ENCODE measurements around the gene SV2A.

Gene SV2A, protein sequence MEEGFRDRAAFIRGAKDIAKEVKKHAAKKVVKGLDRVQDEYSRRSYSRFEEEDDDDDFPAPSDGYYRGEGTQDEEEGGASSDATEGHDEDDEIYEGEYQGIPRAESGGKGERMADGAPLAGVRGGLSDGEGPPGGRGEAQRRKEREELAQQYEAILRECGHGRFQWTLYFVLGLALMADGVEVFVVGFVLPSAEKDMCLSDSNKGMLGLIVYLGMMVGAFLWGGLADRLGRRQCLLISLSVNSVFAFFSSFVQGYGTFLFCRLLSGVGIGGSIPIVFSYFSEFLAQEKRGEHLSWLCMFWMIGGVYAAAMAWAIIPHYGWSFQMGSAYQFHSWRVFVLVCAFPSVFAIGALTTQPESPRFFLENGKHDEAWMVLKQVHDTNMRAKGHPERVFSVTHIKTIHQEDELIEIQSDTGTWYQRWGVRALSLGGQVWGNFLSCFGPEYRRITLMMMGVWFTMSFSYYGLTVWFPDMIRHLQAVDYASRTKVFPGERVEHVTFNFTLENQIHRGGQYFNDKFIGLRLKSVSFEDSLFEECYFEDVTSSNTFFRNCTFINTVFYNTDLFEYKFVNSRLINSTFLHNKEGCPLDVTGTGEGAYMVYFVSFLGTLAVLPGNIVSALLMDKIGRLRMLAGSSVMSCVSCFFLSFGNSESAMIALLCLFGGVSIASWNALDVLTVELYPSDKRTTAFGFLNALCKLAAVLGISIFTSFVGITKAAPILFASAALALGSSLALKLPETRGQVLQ

DNA sequence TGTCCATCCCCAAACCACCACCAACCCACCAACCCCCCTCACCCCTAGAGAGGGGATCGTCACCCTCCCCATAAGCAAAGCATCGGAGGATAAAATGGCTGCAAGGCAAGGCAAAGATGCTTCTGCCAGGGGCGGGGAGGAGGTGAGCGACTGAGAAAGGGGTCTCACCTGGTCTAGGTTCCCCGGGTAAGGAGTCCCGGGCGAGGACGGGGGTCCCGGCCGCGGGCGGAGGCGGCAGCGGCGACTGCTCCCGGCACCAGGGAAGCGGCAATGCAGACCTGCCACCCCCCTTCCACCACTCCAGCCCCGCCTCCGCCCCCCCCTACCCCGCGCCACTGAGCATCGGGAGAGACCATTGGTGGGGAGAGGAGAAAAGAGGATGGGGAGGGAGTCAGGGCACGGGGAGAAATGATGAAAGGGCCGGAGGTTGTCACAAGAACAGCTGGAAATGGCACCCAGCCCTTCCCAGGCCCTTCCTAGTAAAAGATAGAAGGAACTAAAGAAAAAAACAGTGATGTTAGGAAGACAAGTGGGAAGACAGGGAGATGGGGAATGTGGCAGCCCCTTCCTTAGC lies at the start of gene SV2A:
Gene SV2A, minus strand, starts transcription at position 274 of the 574 bp plus-strand sequence. CDS start 4,004 bp downstream, outside the sequence.
- H3K27ac ChIP-seq, result no peak within 1 kb of the TSS
- DNase-seq (ENCODE audit: low spot score), result no peak
- TF ChIP-seq, protein P1, sequence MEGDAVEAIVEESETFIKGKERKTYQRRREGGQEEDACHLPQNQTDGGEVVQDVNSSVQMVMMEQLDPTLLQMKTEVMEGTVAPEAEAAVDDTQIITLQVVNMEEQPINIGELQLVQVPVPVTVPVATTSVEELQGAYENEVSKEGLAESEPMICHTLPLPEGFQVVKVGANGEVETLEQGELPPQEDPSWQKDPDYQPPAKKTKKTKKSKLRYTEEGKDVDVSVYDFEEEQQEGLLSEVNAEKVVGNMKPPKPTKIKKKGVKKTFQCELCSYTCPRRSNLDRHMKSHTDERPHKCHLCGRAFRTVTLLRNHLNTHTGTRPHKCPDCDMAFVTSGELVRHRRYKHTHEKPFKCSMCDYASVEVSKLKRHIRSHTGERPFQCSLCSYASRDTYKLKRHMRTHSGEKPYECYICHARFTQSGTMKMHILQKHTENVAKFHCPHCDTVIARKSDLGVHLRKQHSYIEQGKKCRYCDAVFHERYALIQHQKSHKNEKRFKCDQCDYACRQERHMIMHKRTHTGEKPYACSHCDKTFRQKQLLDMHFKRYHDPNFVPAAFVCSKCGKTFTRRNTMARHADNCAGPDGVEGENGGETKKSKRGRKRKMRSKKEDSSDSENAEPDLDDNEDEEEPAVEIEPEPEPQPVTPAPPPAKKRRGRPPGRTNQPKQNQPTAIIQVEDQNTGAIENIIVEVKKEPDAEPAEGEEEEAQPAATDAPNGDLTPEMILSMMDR (conservative IDR thresholded peaks at IDR 0.05; ENCODE audit: low read depth), result no peak
- ChIA-PET POLR2A (ENCODE audit: low non-redundant PET) (no interaction called here), CTCF (interaction anchor here (0.6 kb wide), 1 partner anchor 130 kb away, joined by 3 read pairs; no protein-coding TSS in a partner anchor)

DNA sequence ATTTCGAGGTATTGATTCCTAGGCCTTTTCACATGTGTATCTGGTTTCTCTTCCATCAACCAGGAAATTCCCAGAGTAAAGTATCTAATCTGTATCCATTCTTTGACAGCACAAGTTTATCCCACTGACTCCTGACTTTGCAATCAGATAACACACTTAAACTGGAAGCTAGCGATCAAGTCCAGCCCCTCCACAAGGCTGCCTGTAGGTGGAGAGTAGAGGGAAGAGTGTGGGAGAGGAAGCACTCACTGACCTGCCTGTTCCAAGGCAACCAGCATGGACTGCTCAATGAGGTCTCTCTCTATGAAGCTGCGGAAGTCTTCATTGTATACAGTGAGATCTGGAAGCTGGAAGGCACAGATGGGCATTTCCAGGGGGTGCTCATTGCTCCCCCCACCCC lies 49.4 kb upstream of the SV2A start:
- no peak overlapping the region for H3K27ac ChIP-seq
- no peak for DNase-seq (ENCODE audit: low spot score)
- ChIA-PET CTCF (interaction anchor here (0.7 kb wide), 1 partner anchor 44 kb away, joined by 6 read pairs; no protein-coding TSS in a partner anchor), POLR2A (ENCODE audit: low non-redundant PET) (no interaction called here)
- TF ChIP-seq, protein P1 (conservative IDR thresholded peaks at IDR 0.05; ENCODE audit: low read depth), result no peak

DNA sequence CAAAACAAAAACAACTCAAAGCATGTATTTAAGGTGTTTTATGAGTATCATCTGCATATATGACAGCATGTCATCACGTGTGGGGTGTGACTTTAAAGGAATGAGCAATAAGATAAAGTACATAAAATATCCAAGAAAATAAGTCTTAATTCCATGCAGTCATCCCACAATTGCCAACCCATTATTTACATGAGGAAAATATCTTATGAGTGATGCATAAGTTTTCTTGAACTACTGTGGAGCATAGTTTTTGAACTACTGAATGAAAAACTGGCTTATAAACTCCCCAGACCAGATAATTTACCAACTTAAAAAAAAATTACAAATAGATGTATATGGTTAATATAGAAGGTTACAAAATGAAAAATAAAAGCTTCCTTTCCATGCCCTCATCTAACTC lies 48.8 kb upstream of the SV2A start:
- H3K27ac ChIP-seq, result no peak overlapping the region
- no peak for DNase-seq (ENCODE audit: low spot score)
- ChIA-PET POLR2A (ENCODE audit: low non-redundant PET) (no interaction called here), CTCF (no interaction called here)
- TF ChIP-seq, protein P1 (conservative IDR thresholded peaks at IDR 0.05; ENCODE audit: low read depth), result no peak

DNA sequence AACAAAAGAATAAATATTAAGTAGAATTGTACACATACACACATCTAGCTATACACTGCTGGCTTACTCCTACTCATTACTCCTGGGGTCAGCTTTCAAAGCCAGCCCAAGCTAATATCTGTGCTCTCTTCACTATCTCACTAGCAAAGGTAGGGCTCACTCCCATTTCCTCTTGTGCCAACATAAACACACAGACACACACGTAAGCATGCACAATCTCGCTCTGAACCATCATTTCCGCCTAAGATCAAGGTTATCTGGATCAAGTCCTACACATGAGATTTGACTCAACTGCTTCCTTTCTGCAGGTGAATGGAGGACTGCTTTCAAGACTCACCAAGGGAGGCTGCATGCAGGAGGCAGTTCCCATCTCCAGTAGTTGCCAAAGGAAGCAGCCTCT lies 47.8 kb upstream of the SV2A start:
- DNase-seq (ENCODE audit: low spot score), result no peak
- CTCF ChIA-PET, result interaction anchor here (0.6 kb wide), 1 partner anchor 34 kb away, joined by 4 read pairs; no protein-coding TSS in a partner anchor
- TF ChIP-seq, protein P1 (conservative IDR thresholded peaks at IDR 0.05; ENCODE audit: low read depth), result no peak
- POLR2A ChIA-PET (ENCODE audit: low non-redundant PET), result no interaction called here
- H3K27ac ChIP-seq, result no peak overlapping the region

DNA sequence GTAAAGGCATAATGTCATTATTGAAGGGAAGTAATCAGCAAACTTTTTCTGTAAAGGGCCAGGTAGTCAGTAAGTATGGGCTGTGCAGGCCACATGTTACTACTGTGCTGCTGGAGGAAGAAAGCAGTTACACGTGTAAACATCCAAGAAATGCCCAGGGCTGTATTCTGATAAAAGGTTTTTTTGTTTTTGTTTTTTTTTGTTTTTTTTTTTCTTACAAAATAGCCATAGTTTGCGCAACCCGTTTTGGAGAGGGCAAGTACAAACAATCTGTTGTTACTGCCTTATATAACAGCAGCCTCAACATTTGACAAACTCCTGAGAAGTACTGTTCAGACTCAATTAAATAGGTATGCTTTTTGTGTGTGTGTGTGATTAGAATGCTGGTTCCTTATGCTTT lies 45.7 kb upstream of the SV2A start:
- H3K27ac ChIP-seq, result no peak overlapping the region
- ChIA-PET CTCF (interaction anchor here (1.5 kb wide), 1 partner anchor 87 kb away, joined by 14 read pairs; no protein-coding TSS in a partner anchor), POLR2A (ENCODE audit: low non-redundant PET) (no interaction called here)
- TF ChIP-seq, protein P1 (conservative IDR thresholded peaks at IDR 0.05; ENCODE audit: low read depth), result no peak
- no peak for DNase-seq (ENCODE audit: low spot score)

DNA sequence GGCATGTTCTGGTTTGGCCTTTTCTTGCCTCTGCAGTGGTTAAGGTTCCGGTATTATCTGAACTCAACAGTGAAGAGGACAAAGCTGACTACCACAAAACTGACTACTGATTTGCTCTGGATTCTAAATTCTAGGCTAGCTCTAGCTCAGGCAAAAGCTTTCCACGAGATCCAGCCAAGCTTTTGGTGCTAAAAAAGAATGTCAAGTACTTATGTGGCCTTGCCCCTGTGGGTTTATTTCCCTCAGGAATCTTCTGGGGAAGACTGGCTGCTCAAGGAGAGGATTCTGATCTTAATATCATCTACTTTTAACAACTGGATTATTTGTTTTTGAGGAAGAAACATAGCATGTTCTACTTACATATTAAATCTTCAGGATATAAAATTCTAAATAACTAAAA lies 45.1 kb upstream of the SV2A start:
- H3K27ac ChIP-seq, result no peak overlapping the region
- TF ChIP-seq, protein P1 (conservative IDR thresholded peaks at IDR 0.05; ENCODE audit: low read depth), result no peak
- no peak for DNase-seq (ENCODE audit: low spot score)
- POLR2A ChIA-PET (ENCODE audit: low non-redundant PET), result no interaction called here
- CTCF ChIA-PET, result interaction anchor here (0.6 to 1.5 kb wide), 4 partner anchors 25 to 88 kb away, joined by 3 to 14 read pairs (median 4); no protein-coding TSS in a partner anchor

All from RWPE1 (cell line).